K562 (cell line): ENCODE measurements around the gene TFF1. TPM values are rescaled to one million over a fixed set of nuclear protein-coding genes. Genes with fewer than 3 reads are reported as not detected.

Experiments
- ATAC-seq: fragments of 200-7000 bp; cut with Tn5 transposase; 3 replicates; pipeline ENCODE4 v1.9.1; 2020; ENCODE audit warnings: moderate library complexity
- BruUV-seq: library from RNA; stranded (reverse); fragments of 400-500 nt; replicated peaks from 2 replicates; lab custom pipeline; 2021; lab: Mats Ljungman, UMichigan
- CTCF ChIA-PET: fragments of 300-600 bp; formaldehyde crosslinking; extraction: SDS; loops from one replicate; lab custom pipeline; 2021; ENCODE audit warnings: low intra/inter-chr PET ratio; lab: Yijun Ruan, JAX
- POLR2A ChIA-PET: fragments of 300-600, 350-650 bp; sonication (Branson Sonifier 250); formaldehyde crosslinking; extraction: SDS; loops from one replicate; lab custom pipeline; 2021; ENCODE audit warnings: antibody characterized with exemption, inconsistent platforms; lab: Yijun Ruan, JAX
- DNase-seq, 4 experiments: peaks; one replicate each; pipeline versions ENCODE4 v3.0.0 to v3.0.0-alpha.2; 2011 to 2018; ENCODE audit warnings: low spot score in 3 of 4, mixed read lengths in 3 of 4; ENCODE audit errors: extremely low read depth in 1 of 4
- FAIRE-seq: peaks from 2 replicates; lab custom pipeline; 2011; peaks lifted over from hg19 to GRCh38; lab: Jason Lieb, UNC
- H2AFZ ChIP-seq: 2 replicates; pipeline ENCODE4 v1.6.0; 2011; ENCODE audit warnings: low read depth, low read length, control low read depth, inconsistent platforms
- H3K27ac ChIP-seq: fragments of 200-600 bp; 3 replicates; pipeline ENCODE4 v1.8.0; 2011; ENCODE audit warnings: low read depth, mild to moderate bottlenecking, control low read depth, inconsistent platforms, low read length, moderate library complexity, mixed read lengths; ENCODE audit errors: extremely low read depth
- H3K27me3 ChIP-seq, 2 experiments: fragments of 300-600 bp in 1 of 2; 2 replicates in 1 of 2; 3 replicates in 1 of 2; pipeline versions ENCODE4 v1.6.0 to v1.8.0; 2011; ENCODE audit warnings: inconsistent platforms in 2 of 2, low read length in 2 of 2, mild to moderate bottlenecking in 1 of 2, mixed read lengths in 1 of 2, moderate library complexity in 1 of 2; ENCODE audit not compliant: control insufficient read depth in 2 of 2, insufficient read depth in 2 of 2
- H3K36me3 ChIP-seq: fragments of 300-600 bp; 3 replicates; pipeline ENCODE4 v1.8.0; 2011; ENCODE audit warnings: mild to moderate bottlenecking, low read length, inconsistent platforms; ENCODE audit not compliant: control insufficient read depth, insufficient read depth
- H3K4me1 ChIP-seq, 2 experiments: fragments of 200-600 bp in 1 of 2; replicated peaks in 1 of 2; 2 replicates in 1 of 2; 3 replicates in 1 of 2; pipeline versions ENCODE4 v1.5.1 to v1.8.0; 2011; ENCODE audit warnings: inconsistent platforms in 2 of 2, low read length in 2 of 2, mild to moderate bottlenecking in 1 of 2, mixed read lengths in 1 of 2, moderate library complexity in 1 of 2; ENCODE audit not compliant: control insufficient read depth in 2 of 2, insufficient read depth in 2 of 2
- H3K4me2 ChIP-seq: 2 replicates; pipeline ENCODE4 v1.6.1; 2011; ENCODE audit warnings: low read length, control low read depth, inconsistent platforms, mixed read lengths; ENCODE audit not compliant: insufficient read depth
- H3K4me3 ChIP-seq: fragments of 200-600 bp; sonication (generic), shearing (Covaris generic); 2 replicates; pipeline ENCODE4 v1.5.1; 2016; ENCODE audit warnings: control low read depth, inconsistent platforms
- H3K79me2 ChIP-seq: fragments of 200-600 bp; 3 replicates; pipeline ENCODE4 v1.8.0; 2011; ENCODE audit warnings: low read length, inconsistent platforms; ENCODE audit not compliant: control insufficient read depth, insufficient read depth
- H3K9ac ChIP-seq, 2 experiments: 2 replicates each; pipeline versions ENCODE4 v1.6.0 to v1.6.1; 2011; ENCODE audit warnings: low read depth in 2 of 2, low read length in 2 of 2, control low read depth in 1 of 2, inconsistent platforms in 1 of 2, mild to moderate bottlenecking in 1 of 2, mixed read lengths in 1 of 2; ENCODE audit not compliant: insufficient read depth in 1 of 2
- H3K9me1 ChIP-seq: one replicate; pipeline ENCODE4 v1.6.0; 2011; ENCODE audit warnings: inconsistent platforms, mild to moderate bottlenecking, low read length, moderate library complexity; ENCODE audit not compliant: control insufficient read depth, insufficient read depth
- H3K9me3 ChIP-seq: replicated peaks from 2 replicates; pipeline ENCODE4 v1.5.1; 2011; ENCODE audit warnings: low read depth, low read length, inconsistent platforms; ENCODE audit not compliant: control insufficient read depth, insufficient read depth
- H4K20me1 ChIP-seq: replicated peaks from 2 replicates; pipeline ENCODE4 v1.6.1; 2011; ENCODE audit warnings: low read length, inconsistent platforms, mixed read lengths; ENCODE audit not compliant: control insufficient read depth, insufficient read depth
- BRF1 ChIP-seq: IDR thresholded peaks from 3 replicates; pipeline ENCODE4 v1.6.1; 2011; ENCODE audit warnings: borderline replicate concordance, mild to moderate bottlenecking; ENCODE audit not compliant: insufficient read length; ENCODE audit errors: extremely low read depth
- FOXK2 ChIP-seq, 2 experiments: fragments of 450-650 bp; IDR thresholded peaks in 1 of 2; conservative IDR thresholded peaks in 1 of 2; 2 replicates each; pipeline ENCODE4 v1.6.1; 2016; ENCODE audit warnings: low read depth in 2 of 2, mild to moderate bottlenecking in 1 of 2
- HMGXB4 ChIP-seq: sonication (generic); formaldehyde crosslinking; IDR thresholded peaks from 2 replicates; pipeline ENCODE4 v1.8.1; 2023; ENCODE audit warnings: mild to moderate bottlenecking, missing genetic modification reagents
- NFRKB ChIP-seq: fragments of 450-650 bp; IDR thresholded peaks from 2 replicates; pipeline ENCODE4 v1.6.1; 2016; ENCODE audit warnings: low read depth
- SP2 ChIP-seq: IDR thresholded peaks from 2 replicates; pipeline ENCODE4 v1.6.1; 2011; ENCODE audit warnings: mild to moderate bottlenecking, low read depth, low read length, moderate library complexity; ENCODE audit not compliant: poor library complexity, severe bottlenecking; ENCODE audit errors: extremely low read depth
- THAP12 ChIP-seq: fragments of 250-450 bp; sonication (Bioruptor Pico); IDR thresholded peaks from 2 replicates; pipeline ENCODE4 v1.9.0; 2021; ENCODE audit warnings: mild to moderate bottlenecking, inconsistent platforms
- ZNF766 ChIP-seq: fragments of 200-800 bp; sonication (Bioruptor generic); conservative IDR thresholded peaks from 2 replicates; pipeline ENCODE4 v1.6.1; 2016; ENCODE audit warnings: missing genetic modification characterization, missing compliant biosample characterization
- WGBS: fragments of 100-300 bp; shearing (Covaris generic); methylation state at CpG from one replicate; pipeline ENCODE4 v1.1.6; 2016; ENCODE audit warnings: low coverage, mixed read lengths; ENCODE audit not compliant: insufficient coverage; ENCODE audit errors: missing lambda C conversion rate; 5-methylcytosine and 5-hydroxymethylcytosine counted together
- in situ Hi-C: fragments of 300-500 bp; cut with MboI; formaldehyde crosslinking; loops from 4 replicates; pipeline ENCODE4 v1.15.0; 2018; ENCODE audit warnings: inconsistent platforms, mixed read lengths
- intact Hi-C: fragments of 100-400 bp; cut with micrococcal nuclease; formaldehyde crosslinking; loops from 2 replicates; pipeline ENCODE4 v1.14.2; 2022
- polyA plus RNA-seq, 8 experiments: library from polyadenylated mRNA; depleted of rRNA in 4 of 8; stranded (reverse) in 5 of 8; unstranded in 3 of 8; fragments of >200 nt; fragmentation: Nextera tagmentation in 2 of 8; fragmentation: Illumina TruSeq in 1 of 8; extraction: Ambion mirVana in 2 of 8; extraction: Trizol in 1 of 8; gene quantifications; 2 replicates each; pipeline versions ENCODE4 v1.2.1 to v1.2.3, GENCODE V29; 2011 to 2014; ENCODE audit warnings: inconsistent platforms in 1 of 8, missing spikeins in 1 of 8
- total RNA-seq, 7 experiments: library from RNA; depleted of rRNA in 6 of 7; stranded (reverse); fragments of >200 nt in 6 of 7; fragmentation: Illumina TruSeq in 2 of 7; extraction: Trizol in 2 of 7; gene quantifications; 2 replicates each; pipeline versions ENCODE4 v1.2.1 to v1.2.3, GENCODE V29; 2011 to 2021; ENCODE audit warnings: low replicate concordance in 1 of 7
- TF ChIP-seq, protein P1 (sequence below): sonication (generic); formaldehyde crosslinking; IDR thresholded peaks from 2 replicates; pipeline ENCODE4 v1.8.1; 2023; ENCODE audit warnings: mild to moderate bottlenecking, missing genetic modification reagents, moderate library complexity
- TF ChIP-seq, protein P2 (sequence below): fragments of 450-650 bp; formaldehyde crosslinking; IDR thresholded peaks from 2 replicates; pipeline ENCODE4 v1.4.0; 2020; ENCODE audit warnings: mild to moderate bottlenecking
- TF ChIP-seq, protein P3 (sequence below): fragments of 450-650 bp; IDR thresholded peaks from 2 replicates; pipeline ENCODE4 v1.6.1; 2018; ENCODE audit not compliant: partially characterized antibody

TFF1 gene
- total and polyA plus RNA-seq, 9 of the 15 experiments (the other 6 are each of a cell fraction or from before 2014, with no cell fraction given): 0.31 TPM; not detected in 8

DNA sequence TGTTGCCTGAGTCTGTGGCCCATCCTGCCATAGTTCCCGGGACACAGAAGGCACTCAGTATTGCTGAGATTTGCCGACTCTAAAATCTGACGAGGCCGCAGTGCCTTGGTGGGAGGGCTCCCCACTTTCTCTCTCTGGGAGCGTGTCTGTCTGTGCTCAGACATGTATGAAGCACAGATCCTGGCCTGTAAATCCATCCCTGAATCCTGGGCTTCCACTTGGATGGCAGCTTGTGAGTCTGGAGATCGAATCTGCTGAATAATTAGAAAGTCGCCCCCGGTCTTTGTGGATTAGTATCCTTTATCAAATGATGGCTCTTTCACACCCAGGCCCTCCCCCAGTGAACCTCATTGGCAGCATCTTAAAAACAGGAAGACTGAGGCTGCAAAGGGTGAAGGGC is 47.7 kb upstream of the TFF1 start:
- no peak overlapping the region for H3K4me2 ChIP-seq
- no peaks in the 10 kb centered on the region for H3K79me2 ChIP-seq
- in situ Hi-C loops (no loop called here), intact Hi-C loops (no loop called here)
- H3K9ac ChIP-seq: no peak overlapping the region
- no peak overlapping the region for H2AFZ ChIP-seq
- no peak overlapping the region for H3K27ac ChIP-seq
- ATAC-seq (no peak), DNase-seq (no peak), FAIRE-seq (no peak)
- no peaks in the 10 kb centered on the region for H3K9me3 ChIP-seq
- BruUV-seq: no TSS peak
- POLR2A ChIA-PET: interaction anchor here (0.7 to 1.3 kb wide), 2 partner anchors 12 to 1193 kb away, joined by 3 to 6 read pairs; no protein-coding TSS in a partner anchor
- WGBS: 52% methylated on average over 8 of the region's 8 CpGs
- no peaks in the 10 kb centered on the region; the same call in 1 of the 2 replicates for H4K20me1 ChIP-seq
- peaks cover 4% of the 10 kb centered on the region; the same call in 2 of the 3 replicates for H3K36me3 ChIP-seq
- CTCF ChIA-PET: interaction anchor here (0.5 kb wide), 1 partner anchor 115 kb away, joined by 3 read pairs; no protein-coding TSS in a partner anchor
- H3K4me3 ChIP-seq: no peak overlapping the region
- peaks cover 3% of the 10 kb centered on the region for H3K9me1 ChIP-seq
- peaks cover 11 to 20% of the 10 kb centered on the region in 2 experiments; a peak in 4 of 5 replicates for H3K4me1 ChIP-seq
- no peaks in the 10 kb centered on the region for H3K27me3 ChIP-seq
- TF ChIP-seq THAP12 (CRISPR knock-in tag): no peak
- no peak for TF ChIP-seq FOXK2 (conservative IDR thresholded peaks at IDR 0.05 in 1 of 2, IDR thresholded peaks at IDR 0.05 in 1 of 2; ENCODE audit: low read depth in 2 of 2)
- TF ChIP-seq, protein P1, sequence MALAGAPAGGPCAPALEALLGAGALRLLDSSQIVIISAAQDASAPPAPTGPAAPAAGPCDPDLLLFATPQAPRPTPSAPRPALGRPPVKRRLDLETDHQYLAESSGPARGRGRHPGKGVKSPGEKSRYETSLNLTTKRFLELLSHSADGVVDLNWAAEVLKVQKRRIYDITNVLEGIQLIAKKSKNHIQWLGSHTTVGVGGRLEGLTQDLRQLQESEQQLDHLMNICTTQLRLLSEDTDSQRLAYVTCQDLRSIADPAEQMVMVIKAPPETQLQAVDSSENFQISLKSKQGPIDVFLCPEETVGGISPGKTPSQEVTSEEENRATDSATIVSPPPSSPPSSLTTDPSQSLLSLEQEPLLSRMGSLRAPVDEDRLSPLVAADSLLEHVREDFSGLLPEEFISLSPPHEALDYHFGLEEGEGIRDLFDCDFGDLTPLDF (CRISPR knock-in tag): no peak
- no peak for TF ChIP-seq NFRKB
- TF ChIP-seq SP2: no peak
- no peak for TF ChIP-seq BRF1
- TF ChIP-seq HMGXB4 (CRISPR knock-in tag): no peak
- TF ChIP-seq ZNF766 (CRISPR knock-in tag): no peak
- TF ChIP-seq, protein P2, sequence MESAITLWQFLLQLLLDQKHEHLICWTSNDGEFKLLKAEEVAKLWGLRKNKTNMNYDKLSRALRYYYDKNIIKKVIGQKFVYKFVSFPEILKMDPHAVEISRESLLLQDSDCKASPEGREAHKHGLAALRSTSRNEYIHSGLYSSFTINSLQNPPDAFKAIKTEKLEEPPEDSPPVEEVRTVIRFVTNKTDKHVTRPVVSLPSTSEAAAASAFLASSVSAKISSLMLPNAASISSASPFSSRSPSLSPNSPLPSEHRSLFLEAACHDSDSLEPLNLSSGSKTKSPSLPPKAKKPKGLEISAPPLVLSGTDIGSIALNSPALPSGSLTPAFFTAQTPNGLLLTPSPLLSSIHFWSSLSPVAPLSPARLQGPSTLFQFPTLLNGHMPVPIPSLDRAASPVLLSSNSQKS (CRISPR knock-in tag): no peak
- TF ChIP-seq, protein P3, sequence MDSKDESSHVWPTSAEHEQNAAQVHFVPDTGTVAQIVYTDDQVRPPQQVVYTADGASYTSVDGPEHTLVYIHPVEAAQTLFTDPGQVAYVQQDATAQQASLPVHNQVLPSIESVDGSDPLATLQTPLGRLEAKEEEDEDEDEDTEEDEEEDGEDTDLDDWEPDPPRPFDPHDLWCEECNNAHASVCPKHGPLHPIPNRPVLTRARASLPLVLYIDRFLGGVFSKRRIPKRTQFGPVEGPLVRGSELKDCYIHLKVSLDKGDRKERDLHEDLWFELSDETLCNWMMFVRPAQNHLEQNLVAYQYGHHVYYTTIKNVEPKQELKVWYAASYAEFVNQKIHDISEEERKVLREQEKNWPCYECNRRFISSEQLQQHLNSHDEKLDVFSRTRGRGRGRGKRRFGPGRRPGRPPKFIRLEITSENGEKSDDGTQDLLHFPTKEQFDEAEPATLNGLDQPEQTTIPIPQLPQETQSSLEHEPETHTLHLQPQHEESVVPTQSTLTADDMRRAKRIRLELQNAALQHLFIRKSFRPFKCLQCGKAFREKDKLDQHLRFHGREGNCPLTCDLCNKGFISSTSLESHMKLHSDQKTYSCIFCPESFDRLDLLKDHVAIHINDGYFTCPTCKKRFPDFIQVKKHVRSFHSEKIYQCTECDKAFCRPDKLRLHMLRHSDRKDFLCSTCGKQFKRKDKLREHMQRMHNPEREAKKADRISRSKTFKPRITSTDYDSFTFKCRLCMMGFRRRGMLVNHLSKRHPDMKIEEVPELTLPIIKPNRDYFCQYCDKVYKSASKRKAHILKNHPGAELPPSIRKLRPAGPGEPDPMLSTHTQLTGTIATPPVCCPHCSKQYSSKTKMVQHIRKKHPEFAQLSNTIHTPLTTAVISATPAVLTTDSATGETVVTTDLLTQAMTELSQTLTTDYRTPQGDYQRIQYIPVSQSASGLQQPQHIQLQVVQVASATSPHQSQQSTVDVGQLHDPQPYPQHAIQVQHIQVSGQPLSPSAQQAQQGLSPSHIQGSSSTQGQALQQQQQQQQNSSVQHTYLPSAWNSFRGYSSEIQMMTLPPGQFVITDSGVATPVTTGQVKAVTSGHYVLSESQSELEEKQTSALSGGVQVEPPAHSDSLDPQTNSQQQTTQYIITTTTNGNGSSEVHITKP: no peak
